Measurements from ENCODE around the gene NDRG2.
"Not testable (repeated sequence)": the region's sequence is repeated elsewhere in the genome, so short reads cannot be mapped to it uniquely, and the experiment has no call there.

NDRG2 gene

DNA sequence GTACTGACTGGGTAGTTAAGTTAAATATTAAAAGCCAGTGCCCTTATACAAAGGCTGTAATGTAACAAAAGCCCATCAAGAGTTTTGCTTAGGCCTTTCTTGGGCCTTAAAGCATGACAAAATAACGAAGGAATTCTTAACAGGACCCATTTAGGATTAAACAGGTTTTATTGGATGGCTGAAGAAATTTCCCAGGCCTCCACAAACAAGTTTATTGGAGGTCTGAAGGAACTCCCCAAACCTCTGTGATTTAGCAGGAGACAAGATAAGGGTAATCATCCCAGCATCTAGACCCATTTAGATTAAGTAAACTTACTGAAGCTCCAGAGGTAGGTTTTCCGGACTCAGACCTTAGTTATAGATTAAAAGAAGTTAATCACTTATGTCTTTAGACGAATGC is 15.1 kb downstream of the NDRG2 start:
- DNase-seq (ENCODE audit: low read depth), result not testable (repeated sequence)

DNA sequence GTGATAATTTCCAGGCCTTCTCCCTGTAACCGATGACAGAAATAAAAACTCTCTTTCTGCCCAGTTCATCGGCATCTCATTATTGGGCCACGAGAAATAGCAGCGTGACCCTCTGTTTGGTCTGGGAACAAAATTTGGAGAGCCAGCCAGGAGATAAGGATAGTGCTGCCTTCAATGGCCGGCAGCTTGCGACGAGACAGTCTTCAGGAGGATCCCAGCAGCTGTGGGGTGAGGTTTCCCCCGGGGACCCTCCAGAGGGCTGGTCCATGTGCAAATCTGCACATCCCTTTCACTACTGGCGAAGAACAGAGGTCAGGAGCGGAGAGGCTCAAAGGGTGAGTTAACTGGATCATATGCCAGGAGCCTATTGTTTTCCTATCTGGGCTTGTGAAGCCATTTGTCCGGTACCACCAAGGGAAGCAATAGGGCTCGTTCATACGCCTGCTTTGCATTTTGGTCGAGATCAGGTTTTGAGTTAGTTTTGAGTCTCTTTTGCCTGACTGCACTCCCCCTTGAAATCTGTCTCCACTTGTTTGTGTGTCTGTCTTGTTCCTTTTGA is 21.0 kb downstream of the NDRG2 start:
- no peak for DNase-seq (ENCODE audit: low read depth)

DNA sequence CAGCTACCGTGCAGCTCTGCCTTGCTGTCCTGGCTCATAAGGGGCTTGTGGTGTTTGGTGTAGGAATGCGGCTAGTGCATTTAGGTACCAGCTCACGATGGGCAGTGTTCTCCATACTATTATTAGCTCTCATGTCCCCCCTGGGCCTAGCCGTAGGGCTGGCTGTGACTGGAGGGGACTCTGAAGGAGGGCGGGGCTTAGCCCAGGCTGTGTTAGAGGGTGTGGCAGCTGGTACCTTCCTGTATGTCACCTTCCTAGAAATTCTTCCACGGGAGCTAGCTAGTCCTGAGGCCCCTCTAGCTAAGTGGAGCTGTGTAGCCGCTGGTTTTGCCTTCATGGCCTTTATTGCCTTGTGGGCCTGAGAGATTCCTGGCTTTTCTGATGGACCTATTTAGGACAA is 23.6 kb downstream of the NDRG2 start:
- no peak for DNase-seq (ENCODE audit: low read depth)

DNA sequence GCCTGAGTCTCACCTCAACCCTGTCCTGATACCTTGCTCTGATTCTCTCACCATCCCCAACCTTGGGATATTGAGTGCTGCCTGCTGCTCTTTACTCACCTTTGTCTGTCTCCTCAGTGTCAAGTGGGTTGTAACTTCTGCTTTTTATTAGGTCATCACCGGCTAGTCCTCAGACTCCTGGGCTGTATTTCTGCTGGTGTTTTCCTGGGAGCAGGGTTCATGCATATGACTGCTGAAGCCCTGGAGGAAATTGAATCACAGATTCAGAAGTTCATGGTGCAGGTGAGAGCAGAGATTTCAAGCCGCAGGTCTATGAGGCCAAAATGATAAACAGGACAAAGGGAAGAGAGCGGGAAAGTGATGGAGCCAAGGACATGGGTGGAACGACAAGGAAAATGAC is 25.3 kb downstream of the NDRG2 start:
- no peak for DNase-seq (ENCODE audit: low read depth)

DNA sequence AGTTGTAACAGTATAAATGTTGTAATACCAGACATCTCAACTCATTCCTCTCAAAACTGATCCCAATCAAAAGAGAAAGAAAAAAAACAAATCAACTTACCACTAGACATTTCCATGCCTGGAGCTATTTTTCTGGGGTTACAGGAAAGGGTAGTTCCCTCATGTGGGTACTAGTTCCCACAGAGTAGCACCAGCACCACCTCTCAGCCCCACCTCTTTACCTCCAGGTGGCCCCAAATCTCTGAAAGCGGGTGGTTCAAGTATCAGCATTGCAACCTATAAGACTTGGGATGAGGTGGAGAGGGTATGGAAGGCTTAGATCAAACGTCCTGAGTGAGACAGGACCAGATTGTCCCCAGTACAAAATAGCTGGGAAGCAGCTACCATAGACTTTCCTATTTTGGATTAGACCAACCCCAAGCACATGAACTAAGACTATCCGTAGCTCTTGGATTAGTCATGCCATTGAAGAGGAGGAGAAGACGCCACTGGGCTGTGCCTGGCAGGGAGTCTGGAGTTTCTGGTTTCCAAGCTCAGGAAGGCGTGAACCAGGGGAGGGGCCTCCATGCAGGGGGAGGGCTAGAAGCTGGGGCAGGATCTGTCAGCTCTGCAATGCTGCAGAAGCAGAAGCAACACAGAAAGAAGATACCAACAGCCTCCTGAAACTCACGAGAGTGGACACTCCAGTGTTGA is 26.0 kb downstream of the NDRG2 start, which contains the start of gene SLC39A2:
SLC39A2 (plus strand) TSS at position 620 of the 693 bp plus-strand sequence. CDS start 154 bp downstream, outside the sequence.
- DNase-seq (ENCODE audit: low read depth), result peak; percentile 62

DNA sequence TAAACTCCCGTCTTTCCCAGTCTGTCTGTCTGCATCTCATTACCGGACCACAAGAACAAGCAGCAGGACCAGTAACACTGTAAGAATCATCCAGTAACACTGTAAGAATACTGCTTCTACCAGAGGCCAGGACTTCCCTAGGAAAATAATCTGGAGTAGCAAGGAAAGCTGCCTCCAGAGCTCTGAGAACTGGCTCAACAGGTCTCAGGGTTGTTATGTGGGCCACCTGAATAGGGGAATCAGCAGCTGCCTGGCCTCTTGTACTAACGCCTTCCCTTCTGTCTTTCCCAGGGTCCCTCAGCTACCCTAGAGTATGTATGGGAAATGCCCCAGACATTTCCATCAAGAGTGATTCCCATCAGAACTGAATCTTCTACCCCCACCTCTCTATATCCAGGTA is 26.7 kb downstream of the NDRG2 start:
- no peak for DNase-seq (ENCODE audit: low read depth)

DNA sequence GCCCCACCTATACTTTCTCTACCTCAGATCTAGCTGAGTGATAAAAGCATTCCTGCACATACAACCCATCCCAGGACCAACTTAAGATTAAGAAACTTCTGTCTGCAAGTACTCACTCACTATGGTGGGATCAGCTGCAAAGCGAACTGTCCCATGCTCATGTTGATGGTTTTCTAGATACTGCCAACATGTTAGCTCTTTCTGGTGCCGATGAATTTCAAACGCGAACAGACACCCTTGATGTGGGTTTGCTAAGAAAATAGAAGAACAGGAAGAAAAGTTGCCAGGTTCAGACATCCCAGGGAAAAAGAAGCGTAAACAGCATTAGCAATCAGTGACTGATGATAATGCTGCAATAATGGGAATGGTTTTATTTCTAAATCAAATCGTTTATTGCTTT is 27.3 kb downstream of the NDRG2 start:
- DNase-seq (ENCODE audit: low read depth), result no peak

DNA sequence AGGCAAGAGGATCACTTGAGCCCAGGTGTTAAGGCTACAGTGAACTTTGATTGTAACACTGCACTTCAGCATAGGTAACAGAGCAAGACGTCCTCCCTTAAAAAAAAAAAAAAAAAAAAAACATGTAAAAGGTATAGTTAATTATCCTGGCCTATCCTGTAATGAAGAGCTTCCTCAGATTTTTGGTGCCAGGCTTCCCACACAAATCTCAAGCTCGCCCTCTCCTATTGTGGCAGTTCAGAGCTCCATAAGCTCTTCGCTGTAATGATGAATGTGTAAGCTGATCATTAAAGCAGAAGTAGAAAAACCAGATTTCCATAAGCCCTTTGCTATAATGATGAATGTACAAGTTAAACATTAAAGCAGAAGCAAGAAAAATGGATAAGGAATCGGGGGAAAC is 27.7 kb downstream of the NDRG2 start:
- no peak for DNase-seq (ENCODE audit: low read depth)

DNA sequence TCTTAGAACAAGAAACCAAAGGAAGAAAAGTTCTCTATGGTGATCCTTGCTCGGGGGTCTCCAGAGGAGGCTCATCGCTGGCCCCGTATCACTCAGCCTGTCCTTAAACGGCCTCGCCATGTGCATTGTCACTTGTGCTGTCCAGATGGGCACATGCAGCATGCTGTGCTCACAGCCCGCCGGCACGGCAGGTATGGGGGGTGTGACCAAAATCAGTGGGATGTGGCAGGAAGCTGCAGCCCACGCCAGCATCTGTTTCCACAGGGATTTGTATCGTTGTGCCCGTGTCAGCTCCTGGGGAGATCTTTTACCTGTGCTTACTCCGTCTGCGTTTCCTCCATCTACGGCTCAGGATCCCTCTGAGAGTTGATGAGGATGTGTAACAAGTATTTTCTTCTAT is 28.3 kb downstream of the NDRG2 start:
- no peak for DNase-seq (ENCODE audit: low read depth)

DNA sequence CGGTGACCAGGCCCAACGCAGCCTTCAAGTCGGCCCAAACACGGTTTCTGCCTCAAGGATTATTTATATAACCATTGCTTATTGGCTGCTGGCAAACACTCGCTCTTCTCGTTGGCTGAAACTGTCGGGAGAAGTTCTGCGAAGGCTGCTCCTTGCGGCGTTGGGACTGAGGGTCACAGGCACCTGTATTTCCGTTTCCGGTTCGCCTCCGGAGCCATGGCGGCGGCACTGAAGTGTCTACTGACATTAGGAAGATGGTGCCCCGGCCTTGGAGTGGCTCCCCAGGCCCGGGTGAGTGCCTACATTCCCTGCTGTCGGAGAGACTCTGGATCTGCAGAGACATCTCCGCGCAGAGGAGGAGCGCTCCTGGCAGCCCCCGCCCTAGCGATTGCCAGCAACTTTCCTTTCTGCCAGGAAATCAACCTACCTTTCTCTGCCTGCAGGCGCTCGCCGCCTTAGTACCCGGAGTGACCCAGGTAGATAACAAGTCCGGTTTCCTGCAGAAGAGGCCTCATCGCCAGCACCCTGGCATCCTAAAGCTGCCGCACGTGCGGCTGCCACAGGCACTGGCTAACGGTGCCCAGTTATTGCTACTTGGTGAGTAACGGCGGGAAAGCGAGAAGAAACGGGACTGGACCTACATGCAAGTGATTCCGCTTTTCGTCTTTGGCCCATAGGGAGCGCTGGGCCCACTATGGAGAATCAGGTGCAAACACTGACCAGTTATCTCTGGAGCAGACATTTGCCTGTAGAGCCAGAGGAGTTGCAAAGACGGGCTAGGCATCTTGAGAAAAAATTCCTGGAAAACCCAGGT is 34.9 kb downstream of the NDRG2 start, which contains the start of gene METTL17:
METTL17 (plus strand) TSS at position 194 of the 814 bp plus-strand sequence; CDS start at position 217, 23 bp downstream.
- peak; percentile 91 for DNase-seq (ENCODE audit: low read depth)

DNA sequence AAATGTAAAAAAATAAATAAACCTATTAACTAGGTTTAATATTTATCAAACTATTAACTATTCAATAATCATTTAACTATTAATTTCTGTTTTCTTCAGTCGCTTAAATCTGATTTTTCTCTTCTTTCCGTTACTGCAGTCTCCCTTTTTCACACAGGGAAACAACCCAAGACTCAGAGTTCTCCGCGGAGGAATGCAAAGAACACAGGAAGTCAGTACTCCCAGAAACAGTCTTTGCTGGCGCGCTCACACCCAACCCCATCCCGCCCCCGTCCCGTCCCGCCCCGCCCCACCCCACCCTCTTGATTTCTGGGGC is 35.4 kb downstream of the NDRG2 start:
- DNase-seq (ENCODE audit: low read depth), result no peak

DNA sequence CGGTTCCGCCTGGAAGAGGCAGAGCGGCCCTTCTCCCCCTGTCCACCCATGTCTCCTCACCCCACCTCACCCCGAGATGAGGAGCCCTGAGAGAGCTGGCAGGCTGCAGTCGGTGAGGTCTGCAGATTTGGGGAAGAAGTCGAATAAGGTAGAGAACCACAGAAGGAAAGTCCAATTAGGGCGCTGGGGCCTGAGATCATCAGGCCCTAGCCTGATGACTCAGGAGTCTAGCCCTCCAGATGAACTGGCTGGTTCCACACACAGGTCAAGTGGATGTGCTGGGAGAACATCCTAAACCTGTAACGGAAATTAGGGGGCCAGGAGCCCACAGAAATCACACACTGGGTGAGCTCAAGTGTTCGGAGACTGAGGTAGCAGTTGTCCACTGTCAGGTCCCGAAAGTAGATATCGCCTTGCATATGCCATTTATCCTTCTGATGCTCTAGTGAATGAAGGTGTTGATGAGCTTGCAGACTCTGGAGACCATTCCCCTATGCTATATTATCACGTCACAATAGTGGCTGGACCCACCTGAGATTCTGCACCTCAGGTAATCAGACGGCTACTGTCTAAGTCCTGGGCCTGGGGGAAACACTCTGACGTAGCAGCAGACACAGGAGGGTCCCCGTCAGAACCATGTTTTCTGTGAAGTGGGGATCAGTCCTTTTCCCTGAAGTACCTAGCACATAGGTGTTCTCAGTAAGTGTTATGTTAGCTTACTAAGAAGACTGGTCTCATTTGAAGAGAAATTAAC is 36.0 kb downstream of the NDRG2 start:
- no peak for DNase-seq (ENCODE audit: low read depth)

DNA sequence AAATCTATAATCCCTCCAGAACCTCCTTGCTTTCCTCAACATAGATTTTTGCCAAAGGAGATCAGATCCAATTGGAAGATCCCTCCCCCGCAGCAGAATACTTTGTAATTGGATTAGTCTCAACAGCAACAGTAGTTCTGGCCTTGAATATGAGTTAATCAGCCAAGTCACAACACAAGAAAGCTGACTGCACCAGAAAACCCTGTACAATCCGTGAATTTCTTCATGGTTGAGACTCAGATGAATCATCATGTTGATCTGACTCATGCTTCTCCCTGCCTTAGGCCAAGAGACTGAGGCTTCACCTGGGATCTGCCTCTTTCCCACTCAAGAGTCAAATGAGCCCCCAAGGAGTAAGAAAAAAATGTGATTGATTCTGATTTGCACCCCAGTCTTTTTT is 38.0 kb downstream of the NDRG2 start:
- peak; percentile 82 for DNase-seq (ENCODE audit: low read depth)

DNA sequence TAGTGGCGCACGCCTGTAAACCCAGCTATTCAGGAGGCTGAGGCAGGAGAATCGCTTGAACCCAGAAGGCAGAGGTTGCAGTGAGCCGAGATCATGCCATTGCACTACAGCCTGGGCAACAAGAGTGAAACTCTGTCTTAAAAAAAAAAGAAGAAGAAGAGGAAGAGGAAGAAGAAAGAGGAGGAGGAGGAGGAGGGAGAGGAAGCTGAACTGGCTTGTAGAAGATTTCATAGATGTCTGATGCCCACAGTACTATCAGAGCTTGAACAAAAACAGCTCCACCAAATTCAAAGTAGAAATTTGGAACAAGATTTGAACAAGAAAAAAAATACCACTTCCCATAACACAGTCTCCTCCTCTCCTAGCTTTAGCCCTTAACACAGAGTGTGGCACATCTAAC is 39.2 kb downstream of the NDRG2 start:
- DNase-seq (ENCODE audit: low read depth), result not testable (repeated sequence)

DNA sequence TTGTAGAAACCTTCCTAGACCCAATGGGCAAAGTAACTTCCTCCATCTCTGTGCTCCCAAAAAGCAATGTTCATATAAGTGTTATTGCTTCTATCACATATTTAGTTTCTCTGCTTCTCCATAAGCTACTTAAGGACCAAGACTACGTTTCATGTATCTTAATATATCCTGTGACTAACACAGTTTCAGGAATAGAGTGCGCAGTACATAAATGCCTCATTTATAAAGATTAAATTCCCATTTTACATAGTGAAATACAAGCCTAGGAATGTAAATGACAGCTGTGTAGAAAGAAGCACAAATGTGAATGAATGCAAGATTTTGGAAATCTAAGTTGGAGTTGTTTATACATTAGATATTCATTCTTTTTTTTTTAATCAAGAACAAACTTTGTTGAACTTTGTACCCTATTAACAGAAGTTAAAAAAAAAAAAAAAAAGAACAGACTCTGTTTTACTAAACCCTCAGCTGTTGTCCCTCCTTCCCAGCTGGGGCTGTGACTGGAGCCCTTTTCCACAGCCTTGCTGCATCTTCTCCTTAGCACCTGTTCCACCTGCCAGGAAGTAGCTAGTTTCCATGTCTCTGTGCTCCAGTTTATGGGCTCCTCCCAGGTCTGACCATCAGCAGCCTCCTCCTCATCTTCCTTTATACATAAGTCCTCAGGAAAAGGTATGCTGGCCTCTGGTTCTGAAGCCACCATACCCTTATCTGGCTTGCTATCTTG is 42.1 kb downstream of the NDRG2 start:
- DNase-seq (ENCODE audit: low read depth), result no peak

DNA sequence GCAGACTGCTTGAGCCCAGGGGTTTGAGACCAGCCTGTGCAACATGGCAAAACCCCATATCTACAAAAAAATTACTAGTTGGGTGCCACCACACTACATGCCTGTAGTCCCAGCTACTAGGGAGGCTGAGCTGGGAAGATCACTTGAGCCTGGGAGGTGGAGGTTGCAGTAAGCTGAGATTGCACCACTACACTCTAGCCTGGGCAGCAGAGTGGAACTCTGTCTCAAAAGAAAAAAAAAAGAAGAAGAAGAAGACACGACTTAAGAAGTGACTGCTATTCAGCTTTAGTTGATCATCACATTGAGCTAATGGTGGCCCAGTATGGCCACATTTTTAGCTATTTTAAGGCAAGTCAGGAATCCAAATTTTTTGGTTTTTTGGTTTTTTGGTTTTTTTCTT is 44.0 kb downstream of the NDRG2 start:
- DNase-seq (ENCODE audit: low read depth), result no peak

DNA sequence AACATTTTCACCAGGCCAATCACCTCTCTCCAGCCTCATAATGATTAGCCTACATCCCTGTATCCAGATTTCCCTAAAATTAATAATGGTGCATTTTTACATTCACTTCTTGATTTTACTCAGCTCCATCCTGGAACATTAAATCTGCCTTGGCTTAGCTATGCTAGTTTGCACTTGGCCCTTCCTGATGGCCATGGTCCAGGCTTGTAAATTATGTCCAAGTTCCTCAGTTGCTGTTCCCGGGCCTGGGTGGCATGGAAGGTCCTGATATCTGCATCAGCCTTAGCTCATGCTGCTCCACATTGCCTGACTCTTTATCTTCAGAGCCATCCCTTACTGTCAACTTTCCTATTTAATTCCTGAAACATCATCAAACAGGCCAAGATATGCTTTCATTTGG is 46.2 kb downstream of the NDRG2 start:
- DNase-seq (ENCODE audit: low read depth), result no peak

DNA sequence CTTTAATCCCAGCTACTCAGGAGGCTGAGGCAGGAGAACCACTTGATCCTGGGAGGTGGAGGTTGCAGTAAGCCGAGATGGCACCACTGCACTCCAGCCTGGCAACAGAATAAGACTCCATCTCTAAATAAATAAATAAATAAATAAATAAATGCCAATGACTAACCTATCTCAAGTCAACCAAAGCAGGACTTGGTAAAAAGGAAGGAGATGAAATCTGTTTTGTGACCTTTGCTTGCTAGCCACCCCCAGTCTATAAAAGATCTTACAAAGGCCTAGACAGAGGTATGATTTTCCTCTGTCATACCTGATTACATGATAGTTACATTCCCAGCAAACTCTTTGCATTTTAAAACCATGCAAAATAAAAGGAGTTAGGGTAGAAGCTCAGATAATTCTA is 48.6 kb downstream of the NDRG2 start:
- DNase-seq (ENCODE audit: low read depth), result no peak

DNA sequence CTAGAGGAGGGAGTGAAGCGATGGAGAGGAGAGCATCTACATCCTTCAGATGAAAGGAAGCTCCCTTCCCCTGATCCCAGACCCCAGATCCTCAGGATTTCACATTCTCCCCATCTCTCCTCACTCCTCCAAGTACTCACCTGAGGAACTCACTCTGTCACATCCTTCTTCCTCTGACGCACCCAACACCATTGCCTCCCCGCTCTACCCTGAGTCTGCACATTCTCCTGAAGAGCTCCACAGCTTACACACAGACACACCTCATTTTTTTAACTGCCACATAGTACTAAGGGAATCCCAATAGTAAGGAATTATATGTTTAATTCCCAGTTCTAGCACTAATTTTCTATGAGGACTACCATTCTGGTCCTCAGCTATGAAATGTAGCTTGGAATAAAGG is 51.4 kb downstream of the NDRG2 start:
- DNase-seq (ENCODE audit: low read depth), result no peak

DNA sequence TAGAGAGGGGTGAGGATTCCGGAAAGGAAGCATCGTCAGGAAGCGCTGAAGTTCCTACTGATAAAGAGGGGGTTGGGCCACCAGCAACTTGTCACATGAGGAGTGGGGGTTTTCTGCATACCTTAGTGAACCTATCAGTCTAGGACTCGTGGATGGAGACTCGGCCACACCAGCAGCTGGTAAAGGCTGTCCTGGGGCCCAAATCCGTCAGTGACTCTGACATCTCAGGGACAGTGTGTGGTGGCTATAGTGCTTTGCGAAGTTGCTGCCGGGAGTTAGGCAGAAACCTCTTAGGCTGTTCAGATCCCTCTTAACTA is 53.2 kb downstream of the NDRG2 start:
- DNase-seq (ENCODE audit: low read depth), result no peak

DNA sequence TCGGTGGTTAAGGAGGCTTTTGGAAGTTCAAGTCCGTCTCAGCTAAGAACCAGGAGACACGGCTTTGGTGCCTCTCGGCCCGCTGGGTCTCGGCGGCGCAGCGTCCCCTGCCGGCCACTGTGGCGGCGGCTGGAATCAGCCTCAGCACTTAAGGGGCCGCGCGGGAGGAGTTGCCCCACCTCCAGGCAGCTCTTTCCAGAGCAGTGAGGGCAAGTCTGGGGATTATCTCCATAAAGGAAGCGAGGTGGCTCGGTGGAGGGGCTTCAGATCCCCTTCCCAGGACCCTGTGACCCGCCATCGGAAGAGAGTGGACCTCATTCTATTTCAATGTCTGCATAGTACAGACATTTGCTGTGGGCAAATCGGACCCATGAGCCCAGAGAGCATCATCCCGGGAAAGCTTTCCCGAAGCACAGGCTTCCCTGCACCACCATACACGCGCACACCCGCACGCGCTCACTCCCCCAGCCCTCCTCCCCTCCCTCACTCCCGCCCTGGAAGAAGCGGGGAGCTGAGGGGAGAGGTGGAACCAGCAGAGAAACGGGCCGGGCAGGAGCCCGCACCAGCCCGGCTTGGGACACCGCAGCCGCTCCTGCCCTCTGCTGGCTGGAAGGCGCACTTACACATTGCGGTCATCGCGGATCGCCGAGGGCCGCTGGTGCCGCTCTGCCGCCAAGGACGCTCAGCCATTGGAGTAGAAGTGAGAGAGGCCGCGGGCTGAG is 53.7 kb downstream of the NDRG2 start:
- DNase-seq (ENCODE audit: low read depth), result peak; percentile 48

DNA sequence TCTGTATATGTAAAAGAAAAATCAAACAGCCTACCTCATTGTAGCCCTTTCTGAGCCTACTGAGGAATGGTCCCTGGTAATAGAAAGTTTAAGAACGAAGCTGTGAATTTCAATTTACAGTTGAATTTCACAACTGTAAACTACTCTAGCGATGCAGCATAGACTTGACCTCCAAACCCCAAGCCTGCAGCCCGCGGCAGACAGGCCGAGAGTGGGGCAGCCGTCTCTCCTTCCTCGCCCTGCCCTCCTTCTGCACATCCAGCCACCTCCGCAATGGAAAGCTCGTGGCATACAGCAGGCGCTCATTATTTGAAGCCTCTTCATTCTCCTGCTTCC is 54.2 kb downstream of the NDRG2 start:
- DNase-seq (ENCODE audit: low read depth), result no peak
